ENCODE data around the gene GTPBP3. TPM values are rescaled to one million over a fixed set of nuclear protein-coding genes. Genes with fewer than 3 reads are reported as not detected.

The GTPBP3 gene
- total and polyA plus RNA-seq, 2 of the 13 experiments (the other 11 are each of a cell fraction or from before 2014, with no cell fraction given), result 17.5 to 30.0 TPM

DNA sequence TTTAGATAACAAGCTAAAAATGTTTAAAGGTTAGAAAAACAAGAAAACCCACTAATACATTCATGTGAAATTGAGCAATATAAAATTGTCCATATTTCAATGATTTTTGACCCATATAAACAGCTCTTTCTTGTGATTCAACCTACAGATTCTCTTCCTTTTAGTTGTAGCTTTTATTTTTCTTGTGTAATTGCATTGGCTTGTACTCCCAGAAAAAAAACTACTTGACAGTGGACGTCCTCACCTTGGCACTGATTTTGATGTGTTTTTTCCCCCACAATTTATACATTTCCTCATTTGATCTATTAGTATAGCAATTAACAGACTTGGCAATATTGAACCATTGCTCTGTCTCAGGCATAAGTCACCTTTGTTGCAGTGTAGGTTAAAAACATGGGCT, 51.9 kb downstream of the GTPBP3 start (continued):
- TF ChIP-seq, protein P1, sequence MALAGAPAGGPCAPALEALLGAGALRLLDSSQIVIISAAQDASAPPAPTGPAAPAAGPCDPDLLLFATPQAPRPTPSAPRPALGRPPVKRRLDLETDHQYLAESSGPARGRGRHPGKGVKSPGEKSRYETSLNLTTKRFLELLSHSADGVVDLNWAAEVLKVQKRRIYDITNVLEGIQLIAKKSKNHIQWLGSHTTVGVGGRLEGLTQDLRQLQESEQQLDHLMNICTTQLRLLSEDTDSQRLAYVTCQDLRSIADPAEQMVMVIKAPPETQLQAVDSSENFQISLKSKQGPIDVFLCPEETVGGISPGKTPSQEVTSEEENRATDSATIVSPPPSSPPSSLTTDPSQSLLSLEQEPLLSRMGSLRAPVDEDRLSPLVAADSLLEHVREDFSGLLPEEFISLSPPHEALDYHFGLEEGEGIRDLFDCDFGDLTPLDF (CRISPR knock-in tag; IDR thresholded peaks at IDR 0.05), result no peak
- TF ChIP-seq POLR2G (IDR thresholded peaks at IDR 0.05; ENCODE audit: low read depth, low read length) (no peak), ZNF235 (CRISPR knock-in tag; IDR thresholded peaks at IDR 0.05; ENCODE audit: borderline replicate concordance) (no peak), ZSCAN31 (CRISPR knock-in tag; IDR thresholded peaks at IDR 0.05; ENCODE audit: low read depth) (no peak), ZNF891 (CRISPR knock-in tag; IDR thresholded peaks at IDR 0.05) (no peak), PAWR (CRISPR knock-in tag; IDR thresholded peaks at IDR 0.05; ENCODE audit: borderline replicate concordance) (no peak), ZNF510 (CRISPR knock-in tag; IDR thresholded peaks at IDR 0.05; ENCODE audit: low read depth) (no peak), ZNF563 (CRISPR knock-in tag; IDR thresholded peaks at IDR 0.05) (no peak), PCBP2 (optimal IDR thresholded peaks at IDR 0.05; ENCODE audit: low read depth, low read length, poor library complexity, severe bottlenecking) (no peak)
- TF ChIP-seq, protein P2, sequence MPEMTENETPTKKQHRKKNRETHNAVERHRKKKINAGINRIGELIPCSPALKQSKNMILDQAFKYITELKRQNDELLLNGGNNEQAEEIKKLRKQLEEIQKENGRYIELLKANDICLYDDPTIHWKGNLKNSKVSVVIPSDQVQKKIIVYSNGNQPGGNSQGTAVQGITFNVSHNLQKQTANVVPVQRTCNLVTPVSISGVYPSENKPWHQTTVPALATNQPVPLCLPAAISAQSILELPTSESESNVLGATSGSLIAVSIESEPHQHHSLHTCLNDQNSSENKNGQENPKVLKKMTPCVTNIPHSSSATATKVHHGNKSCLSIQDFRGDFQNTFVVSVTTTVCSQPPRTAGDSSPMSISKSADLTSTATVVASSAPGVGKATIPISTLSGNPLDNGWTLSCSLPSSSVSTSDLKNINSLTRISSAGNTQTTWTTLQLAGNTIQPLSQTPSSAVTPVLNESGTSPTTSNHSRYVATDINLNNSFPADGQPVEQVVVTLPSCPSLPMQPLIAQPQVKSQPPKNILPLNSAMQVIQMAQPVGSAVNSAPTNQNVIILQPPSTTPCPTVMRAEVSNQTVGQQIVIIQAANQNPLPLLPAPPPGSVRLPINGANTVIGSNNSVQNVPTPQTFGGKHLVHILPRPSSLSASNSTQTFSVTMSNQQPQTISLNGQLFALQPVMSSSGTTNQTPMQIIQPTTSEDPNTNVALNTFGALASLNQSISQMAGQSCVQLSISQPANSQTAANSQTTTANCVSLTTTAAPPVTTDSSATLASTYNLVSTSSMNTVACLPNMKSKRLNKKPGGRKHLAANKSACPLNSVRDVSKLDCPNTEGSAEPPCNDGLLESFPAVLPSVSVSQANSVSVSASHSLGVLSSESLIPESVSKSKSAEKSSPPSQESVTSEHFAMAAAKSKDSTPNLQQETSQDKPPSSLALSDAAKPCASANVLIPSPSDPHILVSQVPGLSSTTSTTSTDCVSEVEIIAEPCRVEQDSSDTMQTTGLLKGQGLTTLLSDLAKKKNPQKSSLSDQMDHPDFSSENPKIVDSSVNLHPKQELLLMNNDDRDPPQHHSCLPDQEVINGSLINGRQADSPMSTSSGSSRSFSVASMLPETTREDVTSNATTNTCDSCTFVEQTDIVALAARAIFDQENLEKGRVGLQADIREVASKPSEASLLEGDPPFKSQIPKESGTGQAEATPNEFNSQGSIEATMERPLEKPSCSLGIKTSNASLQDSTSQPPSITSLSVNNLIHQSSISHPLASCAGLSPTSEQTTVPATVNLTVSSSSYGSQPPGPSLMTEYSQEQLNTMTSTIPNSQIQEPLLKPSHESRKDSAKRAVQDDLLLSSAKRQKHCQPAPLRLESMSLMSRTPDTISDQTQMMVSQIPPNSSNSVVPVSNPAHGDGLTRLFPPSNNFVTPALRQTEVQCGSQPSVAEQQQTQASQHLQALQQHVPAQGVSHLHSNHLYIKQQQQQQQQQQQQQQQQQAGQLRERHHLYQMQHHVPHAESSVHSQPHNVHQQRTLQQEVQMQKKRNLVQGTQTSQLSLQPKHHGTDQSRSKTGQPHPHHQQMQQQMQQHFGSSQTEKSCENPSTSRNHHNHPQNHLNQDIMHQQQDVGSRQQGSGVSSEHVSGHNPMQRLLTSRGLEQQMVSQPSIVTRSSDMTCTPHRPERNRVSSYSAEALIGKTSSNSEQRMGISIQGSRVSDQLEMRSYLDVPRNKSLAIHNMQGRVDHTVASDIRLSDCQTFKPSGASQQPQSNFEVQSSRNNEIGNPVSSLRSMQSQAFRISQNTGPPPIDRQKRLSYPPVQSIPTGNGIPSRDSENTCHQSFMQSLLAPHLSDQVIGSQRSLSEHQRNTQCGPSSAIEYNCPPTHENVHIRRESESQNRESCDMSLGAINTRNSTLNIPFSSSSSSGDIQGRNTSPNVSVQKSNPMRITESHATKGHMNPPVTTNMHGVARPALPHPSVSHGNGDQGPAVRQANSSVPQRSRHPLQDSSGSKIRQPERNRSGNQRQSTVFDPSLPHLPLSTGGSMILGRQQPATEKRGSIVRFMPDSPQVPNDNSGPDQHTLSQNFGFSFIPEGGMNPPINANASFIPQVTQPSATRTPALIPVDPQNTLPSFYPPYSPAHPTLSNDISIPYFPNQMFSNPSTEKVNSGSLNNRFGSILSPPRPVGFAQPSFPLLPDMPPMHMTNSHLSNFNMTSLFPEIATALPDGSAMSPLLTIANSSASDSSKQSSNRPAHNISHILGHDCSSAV (CRISPR knock-in tag; IDR thresholded peaks at IDR 0.05; ENCODE audit: borderline replicate concordance), result no peak
